ENCODE data around the gene FAM83E.
"Not testable (repeated sequence)": the region's sequence is repeated elsewhere in the genome, so short reads cannot be mapped to it uniquely, and the experiment has no call there.

The FAM83E gene

DNA sequence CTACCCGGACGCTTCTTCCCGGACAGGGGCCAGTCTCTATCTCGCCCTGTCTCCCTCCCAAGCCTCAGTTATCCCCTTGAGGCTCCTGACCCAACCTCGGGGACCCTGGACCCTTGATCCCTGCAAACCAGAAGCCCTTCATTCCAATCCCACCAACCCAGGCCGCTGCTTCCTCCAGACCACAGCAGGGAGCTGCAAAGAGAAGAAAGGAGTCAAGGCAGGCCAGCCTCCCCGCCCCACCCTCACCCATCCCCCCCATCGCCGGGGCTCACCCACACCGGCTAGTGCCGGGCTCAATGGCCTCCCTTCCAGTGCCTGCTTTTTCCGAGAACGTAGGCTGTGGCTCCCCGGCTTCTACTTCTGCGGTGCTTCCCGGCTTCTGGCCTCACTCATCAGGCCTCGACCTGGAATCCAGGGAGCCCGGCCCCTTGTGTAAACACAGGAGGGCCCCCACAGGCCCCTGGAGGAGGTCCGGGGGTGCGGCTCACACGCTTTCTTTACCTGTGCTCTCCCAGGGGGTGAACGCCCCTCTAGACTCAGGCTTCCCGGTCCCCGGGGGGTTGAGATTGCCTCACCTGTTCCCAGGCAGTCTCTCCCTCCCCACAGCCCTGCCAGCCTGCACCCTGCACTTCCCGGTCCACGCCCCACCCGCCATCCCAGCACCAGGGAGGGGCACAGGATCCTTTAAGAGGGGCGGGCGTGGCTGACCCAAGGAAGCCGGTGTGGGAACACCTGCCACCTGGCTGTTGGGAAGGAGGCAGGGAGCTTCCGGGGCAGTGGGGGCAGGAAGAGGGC lies at the start of gene FAM83E:
Gene FAM83E (minus strand): TSS at position 641 of the 795 bp plus-strand sequence. CDS start 1,704 bp downstream, outside the sequence.
- DNase-seq = no peak

DNA sequence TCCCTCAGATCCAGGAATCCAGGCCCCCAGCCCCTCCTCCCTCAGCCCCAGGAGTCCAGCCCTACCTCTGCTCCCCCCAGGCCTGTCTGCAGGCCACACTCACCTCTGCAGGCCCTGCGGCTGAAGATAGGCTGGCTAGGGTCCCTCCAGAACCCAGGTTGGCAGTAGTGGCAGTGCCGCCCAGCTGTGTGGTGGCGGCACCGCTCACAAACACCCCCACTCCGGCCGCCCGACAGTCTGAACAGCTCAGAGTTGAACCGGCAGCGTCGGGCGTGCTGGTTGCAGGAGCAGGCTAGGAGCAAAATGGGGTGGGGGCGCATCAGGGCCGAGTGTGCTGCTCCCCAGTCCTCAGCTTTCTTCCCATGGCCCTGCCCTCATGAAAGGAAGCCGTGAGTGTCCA lies 49.6 kb upstream of the FAM83E start:
- no peak for DNase-seq

DNA sequence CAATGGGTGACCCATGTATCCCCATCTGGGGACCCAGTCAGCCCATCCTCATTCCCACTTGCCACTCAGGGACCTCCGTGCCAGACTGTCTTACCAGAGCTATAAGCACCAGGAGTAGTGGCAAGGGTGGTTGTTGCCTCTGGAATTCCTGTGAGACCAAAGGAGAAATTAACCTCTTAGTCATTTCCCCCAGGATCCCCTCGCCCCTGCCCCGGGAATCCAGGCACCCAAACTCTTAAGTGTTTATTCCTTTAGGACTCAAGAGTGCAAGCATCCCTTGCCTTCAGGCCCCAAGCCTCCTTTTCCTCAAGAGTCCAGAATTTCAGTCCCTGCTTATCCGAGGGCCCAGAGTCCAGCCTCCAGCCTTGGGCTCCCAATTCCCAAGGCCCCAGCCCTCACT lies 48.8 kb upstream of the FAM83E start:
- no peak for DNase-seq

DNA sequence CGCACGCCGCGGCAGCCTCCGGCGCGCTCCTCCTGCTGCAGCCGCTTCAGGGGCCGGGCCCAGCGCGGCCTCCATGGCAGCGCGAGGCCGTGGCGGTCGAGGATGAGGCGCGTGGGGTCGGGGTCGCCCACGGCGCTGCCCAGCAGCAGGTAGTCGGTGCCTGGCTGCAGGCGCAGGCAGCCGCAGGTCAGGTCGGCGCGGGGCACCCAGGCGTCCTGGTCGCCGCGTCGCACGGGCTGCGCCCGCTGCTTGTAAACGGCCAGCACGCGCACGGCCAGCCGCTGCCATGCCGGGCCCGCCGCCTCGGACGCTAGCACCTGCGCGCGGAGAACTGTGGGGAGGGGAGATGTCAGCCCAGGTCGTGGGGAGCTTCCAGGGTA lies 46.8 kb upstream of the FAM83E start:
- no peak for DNase-seq

DNA sequence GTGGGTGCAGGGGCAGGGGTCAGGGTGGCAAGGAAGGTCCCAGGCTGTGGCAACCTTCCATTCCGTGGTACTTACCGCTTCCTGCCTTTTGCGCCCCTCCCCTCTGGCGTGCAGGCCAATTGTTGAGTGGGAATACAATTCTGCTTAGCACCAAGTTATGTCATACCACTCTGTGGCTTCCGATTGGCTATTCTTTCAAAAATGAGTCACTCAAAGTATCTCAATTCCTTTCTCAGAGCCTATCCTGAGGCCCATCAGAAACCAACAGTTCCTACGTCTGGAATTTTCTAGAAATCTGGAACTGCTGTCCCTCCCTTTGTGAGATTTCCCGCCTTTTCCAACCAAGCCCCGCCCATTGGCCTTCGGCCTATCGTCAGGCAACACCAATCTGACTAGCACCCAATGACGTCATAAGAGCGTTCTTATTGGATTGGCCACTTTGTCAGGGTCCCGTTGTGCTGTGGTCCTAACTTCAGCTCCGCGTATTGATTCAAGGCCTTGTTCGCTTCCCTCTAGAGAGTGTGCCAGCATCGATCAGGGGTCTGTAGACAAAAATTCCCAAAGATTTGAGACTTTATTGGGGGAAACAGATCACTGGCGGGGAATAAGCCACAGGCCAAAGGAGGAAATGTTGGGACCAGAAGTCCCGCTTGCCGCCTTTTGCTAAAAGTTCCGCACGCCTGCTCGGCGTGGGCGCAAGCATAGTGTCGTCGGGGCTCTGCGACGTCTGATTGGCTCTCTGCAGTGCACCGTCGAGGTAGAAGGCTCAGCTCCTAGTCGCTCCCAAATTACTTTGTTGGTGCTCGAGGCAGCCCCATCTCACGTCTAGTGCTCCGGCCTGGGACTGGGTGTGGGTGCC lies 46.2 kb upstream of the FAM83E start:
- DNase-seq = no peak

DNA sequence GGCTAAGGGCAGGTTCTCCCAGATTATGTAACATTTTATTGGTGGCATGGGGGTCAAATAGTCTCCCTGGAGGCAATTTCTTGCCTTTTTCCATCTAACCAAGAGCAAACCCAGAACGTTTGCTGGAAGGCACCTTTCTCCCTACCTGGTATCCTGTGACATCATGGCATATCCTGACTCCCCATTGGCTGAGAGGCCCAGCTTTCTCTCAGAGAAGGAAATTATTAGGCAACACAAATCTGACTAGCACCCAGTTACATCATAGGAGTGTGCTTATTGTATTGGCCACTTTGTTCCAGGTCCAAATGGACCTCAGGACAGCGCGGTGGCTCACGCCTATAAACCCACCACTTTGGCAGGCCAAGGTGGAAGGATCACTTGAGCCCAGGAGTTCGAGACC lies 44.9 kb upstream of the FAM83E start:
- no peak for DNase-seq

DNA sequence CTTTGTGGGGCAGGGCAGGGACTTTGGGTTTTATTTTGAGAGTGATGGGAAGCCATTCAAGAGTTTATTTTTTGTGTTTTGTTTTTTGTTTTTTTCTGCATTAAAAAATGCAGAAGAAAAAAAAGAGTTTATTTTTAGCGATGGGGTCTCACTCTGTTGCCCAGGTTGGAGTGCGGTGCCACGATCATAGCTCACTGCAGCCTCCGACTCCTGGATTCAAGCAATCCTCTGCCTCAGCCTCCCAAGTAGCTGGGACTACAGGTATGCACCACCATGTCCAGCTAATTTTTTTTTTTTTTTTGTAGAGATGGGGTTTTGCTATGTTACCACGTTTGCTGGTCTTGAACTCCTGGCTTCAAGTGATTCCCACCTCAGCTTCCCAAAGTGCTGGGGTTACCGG lies 43.6 kb upstream of the FAM83E start:
- no peak for DNase-seq

DNA sequence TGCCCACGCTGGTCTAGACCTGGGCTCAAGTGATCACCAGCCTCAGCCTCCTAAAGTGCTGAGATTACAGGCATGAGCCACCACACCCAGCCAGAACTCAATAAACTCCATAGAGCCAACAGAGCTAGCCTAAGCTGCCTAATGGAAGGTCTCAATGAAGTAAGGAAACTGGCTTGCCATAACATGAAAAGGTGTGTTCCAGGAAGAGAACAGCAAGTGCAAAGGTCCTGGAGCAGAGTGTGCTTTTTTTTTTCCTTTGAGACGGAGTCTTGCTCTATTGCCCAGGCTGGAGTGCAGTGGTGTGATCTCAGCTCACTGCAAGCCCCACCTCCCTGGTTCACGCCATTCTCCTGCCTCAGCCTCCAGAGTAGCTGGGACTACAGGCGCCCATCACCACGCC lies 43.0 kb upstream of the FAM83E start:
- DNase-seq = not testable (repeated sequence)

DNA sequence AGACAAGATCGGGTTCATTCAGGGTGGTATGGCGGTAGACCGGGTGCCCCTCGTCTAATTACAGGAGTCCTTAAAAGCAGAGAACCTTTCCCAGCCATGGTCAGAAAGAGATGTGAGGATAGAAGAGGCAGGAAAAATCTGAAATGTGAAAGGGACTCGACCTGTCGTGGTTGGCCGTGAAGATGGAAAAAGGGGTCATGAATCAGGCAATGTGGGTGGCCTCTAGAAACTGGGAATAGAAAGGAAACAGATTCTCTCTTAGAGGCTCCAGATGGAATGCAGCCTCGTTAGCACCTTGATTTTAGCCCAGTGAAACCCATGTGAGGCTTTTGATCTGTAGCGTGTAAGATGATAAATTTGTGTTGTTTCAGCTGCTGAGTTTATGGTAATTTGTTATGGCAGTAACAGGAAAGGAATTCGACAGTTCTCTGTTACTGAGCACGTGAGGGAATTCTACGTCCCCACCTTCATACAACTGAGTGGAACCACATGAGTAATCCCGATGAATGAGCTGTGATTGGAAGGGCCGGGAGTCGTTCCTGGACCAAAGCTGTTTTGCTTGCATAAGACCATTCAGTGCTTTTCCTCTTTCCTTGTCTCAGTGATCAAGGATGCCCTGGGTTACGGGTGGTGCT lies 42.1 kb upstream of the FAM83E start:
- no peak for DNase-seq

DNA sequence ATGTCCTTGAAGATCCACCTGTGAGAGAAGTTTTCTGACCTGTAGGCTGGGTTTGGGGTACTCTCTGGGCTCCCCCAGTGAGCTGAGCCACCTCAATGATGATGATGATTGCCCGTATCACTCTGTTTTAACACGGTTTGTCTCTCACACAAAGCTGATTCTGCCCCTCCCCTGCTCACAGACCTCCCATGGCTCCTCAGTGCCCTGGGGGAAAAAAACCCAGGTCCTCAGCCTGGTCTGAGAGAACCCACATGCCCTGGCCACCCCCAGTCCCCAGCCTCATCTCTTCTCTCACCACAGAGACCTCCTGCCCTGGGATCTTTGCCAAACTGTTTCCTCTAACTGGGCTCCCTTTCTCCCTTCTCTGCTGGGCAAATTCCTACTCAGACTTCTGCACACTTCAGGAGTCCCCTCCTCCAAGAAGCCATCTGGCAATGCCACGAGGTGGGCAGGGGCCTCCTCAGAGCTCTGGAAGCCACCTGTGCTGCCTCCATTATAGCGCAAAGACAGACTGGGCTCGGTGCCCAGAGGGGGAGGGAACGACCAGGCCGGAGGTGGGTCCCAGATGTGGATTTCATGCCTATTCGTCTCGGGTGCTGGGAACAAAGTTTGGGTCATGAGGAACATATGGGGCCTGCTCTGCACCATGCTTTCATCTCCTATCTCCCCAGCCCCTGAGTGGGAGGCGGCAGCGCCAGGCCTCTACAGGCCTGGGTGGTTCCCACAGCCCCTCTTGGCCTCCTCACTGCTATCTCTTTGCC lies 39.6 kb upstream of the FAM83E start:
- DNase-seq = peak; percentile 34

DNA sequence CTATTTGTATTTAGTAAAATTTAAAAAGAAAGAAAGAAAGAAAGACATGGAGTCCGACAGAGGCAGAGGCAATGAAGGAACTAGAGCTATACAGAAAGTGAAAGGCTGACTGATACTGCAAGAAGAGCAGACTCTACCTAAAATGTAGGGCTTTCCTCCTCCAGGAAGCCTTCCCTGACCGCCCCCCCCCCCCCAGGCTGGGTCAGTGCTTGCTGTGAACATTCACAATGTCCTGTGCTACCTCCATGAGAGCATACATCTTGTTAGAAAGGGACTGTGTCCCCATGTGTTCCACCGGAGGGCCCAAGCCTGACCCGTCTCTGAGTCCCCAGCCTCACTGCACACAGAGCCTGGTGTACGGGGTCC lies 36.8 kb upstream of the FAM83E start:
- no peak for DNase-seq

DNA sequence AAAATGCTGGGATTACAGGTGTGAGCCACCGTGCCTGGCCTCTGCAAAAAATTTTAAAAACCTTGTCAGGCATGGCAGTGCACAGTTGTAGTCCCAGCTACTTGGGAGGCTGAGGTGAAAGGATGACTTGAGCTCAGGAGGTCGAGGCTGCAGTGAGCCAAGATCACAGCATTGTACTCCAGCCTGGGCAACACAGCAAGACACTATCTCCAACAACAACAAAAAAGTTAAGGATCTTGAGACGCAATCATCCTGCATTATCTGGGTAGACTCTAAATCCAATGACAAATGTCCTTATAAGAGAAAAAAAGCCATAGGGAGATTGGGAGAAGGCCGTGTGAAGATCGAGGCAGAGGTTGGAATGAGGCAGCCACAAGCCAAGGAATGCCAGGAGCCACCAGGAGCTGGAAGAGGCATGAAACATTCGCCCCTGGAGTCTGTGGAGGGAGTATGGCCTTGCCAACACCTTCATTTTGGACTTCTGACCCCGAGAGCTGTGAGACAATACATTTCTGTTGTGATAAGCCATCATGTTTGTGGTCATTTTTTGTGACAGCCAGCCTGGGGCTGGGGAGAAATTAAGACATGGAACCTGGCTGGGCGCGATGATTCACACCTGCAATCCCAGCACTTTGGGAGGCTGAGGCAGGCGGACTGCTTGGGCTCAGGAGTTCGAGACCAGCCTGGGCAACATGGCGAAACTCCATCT lies 36.3 kb upstream of the FAM83E start:
- no peak for DNase-seq

DNA sequence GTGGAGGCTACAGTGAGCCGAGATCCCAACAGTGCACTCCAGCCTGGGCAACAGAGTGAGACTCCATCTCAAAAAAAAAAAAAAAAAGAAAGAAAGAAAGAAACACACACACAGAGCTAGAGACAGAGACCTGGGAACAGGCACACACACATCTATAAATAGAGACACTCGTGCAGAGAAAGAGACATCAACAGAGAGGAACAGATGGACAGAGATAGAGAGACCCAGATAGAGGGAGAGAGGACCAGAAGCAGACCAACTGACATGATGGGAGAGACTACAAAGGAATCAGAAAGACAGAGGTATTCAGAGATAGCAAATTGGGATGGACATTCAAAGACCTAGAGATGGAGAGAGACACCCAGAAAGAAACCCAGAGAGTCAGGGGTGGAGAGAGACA lies 33.3 kb upstream of the FAM83E start:
- no peak for DNase-seq

DNA sequence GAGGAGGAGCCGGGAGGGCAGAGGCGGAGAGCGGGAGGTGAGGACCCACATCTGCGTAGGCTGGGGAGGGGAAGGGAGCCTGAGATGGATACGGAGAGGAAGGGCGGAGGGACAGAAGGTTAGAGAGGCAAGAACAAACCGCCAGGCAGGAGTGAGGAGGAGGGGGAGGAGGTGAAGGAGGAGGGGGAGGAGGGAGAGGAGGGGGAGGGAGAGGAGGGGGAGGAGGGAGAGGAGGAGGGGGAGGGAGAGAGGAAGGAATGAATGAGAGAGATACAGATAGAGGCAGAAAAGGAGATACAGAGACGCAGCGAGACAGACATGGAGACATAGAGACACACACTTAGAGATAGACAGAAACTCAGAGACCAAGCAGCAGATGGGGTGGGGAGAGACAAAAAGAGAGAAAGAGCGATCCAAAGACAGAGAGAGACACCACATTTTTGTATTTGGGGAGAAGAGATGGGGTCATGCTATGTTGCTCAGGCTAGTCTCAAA lies 31.9 kb upstream of the FAM83E start:
- no peak for DNase-seq

DNA sequence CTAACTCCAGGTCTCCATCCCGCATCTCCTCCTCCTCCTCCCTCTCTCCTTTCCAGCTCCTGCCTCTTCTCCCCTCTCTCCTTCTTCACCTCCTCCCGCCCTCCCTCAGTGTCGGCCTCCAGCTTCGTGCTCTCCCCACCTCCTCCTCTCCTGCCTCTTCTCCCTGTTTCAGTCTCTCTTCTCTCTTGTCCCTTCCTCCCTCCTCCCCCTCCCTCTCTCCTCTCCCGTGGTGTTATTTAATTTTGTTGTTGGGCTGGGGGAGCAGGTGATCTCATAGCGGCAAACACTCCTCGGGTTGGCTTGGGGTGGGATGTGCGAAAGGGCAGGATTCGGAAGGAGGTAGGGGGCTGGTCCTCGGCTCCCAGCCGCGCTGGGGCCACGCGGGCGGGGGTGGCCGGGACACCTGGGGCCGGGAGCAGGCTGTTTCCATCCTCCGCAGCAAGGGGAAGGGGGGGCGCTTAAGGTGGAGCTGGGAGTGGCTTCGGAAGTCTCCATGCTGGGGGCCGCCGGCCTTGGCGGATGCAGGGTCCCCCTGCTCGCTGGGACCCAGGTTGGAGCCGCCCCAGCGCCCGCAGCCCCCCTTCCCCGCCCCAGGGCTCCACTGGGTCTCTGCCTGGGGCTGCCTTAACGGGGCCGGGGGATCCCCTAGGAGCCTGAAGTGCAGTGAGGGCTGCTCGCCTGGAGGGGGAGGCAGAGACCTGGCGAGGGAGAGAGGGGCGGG lies 31.3 kb upstream of the FAM83E start, which contains the start of gene CA11:
Gene CA11 (minus strand): TSS at position 187 of the 721 bp plus-strand sequence. CDS start 555 bp downstream, outside the sequence.
- DNase-seq = peak; percentile 89

DNA sequence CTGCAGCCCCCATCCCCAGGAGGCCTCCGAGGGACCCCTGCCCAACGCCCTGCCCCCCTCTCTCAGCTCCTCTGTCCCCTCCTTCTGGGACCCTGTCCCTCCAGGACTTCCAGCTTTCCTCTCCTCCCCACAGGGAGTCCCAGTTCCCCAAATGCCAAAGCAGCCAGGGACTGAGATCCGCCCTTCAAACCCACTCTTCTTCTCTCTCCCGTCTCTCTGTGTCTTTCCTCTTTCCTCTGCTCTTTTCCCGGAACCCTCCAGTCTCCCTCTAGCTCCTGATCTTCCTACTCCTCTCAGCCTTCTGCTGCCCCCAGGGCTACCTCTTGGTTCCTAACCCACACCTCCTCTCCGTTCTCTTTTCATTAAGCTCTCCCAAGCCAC lies 30.7 kb upstream of the FAM83E start:
- peak; percentile 70 for DNase-seq

DNA sequence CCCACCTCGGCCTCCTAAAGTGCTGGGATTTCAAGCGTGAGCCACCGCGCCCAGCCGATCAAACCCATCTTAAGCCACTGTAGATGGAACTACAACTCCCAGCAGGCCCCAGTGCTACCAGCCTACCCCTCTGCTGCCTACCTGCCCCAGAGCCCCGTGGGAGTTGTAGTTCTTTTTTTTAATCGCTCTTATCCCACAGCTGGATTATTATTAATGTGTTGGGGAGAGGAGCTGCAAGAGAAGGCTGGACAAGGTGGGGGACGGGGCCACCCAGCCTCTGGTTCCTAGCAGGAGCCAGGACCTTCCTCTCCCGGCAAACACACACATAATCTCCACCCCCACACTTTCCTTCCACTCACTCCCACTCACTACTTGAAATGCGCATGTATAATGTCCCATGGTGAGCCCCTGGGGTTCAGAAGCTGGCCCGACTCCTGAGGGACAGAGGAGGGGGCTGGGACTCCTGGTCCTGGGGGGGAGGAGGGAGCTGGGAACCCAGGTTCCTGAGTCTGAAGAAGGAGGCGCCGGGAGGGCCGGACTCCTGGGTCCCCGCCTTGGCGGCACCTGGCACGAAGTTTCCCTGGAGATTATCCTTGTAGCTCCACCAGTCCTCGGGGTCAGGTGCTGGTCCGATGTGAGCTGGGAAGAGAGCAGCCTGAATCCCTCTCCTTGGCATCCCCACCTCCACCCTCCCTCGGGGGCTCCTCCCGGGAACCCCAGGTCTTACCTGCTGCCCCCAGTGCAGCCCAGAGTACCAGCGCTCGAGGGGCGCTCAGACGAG lies 30.2 kb upstream of the FAM83E start:
- peak; percentile 71 for DNase-seq

DNA sequence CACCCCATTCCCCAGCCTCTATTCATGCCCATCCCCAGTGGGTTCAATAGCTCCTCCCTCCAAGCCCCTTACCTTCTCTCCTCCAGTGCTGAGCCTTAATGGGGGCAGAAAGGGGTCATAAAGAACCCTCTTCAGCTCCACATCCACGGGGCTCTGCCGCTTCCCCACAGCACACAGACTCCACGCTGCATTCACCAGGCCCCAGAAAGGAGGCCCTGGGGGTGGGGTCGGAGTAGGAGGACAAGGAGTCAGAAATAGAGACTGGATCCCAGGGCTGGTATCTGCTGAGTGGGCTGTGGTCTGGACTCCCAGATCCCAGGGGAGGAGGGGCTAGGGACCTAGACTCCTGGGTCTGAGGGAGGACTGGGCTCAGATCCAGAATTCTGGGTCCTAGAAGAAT lies 29.5 kb upstream of the FAM83E start:
- DNase-seq = no peak

DNA sequence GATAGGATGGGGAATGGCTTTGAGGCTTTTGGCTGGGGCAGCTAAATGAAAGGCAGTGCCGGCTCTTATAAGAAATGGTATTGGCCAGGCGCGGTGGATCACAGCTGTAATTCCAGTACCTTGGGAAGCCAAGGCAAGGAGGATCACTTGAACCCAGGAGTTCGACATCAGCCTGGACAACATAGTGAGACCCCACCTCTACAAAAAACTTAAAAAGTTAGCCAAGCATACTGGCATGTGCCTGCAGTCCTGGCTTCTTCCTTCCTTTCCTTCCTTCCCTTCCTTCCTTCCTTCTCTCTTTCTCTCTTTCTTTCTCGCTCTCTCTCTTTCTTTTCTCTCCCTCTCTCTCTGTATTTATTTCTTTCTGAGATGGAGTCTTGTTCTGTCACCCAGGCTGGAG lies 28.0 kb upstream of the FAM83E start:
- DNase-seq = no peak

DNA sequence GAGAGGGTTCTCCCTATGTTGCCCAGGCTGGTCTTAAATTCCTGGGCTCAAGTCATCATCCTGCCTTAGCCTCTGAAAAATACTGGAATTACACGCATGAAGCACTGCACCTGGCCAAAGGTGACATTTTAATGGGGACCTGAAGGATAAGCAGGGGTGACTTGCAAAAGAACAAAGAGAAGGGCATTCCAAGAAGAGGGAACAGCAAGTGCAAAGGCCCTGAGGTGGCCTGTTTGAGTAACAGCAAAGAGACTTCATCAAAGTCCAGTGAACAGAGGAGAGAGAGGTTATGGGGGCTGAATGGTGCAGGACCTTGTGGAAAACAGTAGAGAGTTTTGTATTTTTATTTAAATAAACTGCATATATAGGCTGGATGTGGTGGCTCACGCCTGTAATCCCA lies 27.0 kb upstream of the FAM83E start:
- no peak for DNase-seq
